ENCODE results near the gene KLHDC8A. TPM values are rescaled to one million over a fixed set of nuclear protein-coding genes. Genes with fewer than 3 reads are reported as not detected.

KLHDC8A gene
- total and polyA plus RNA-seq, 2 of the 13 experiments (the other 11 are each of a cell fraction or from before 2014, with no cell fraction given): not detected

- TF ChIP-seq SP140L (CRISPR knock-in tag; IDR thresholded peaks at IDR 0.05; ENCODE audit: borderline replicate concordance) (no peak), ZNF780A (CRISPR knock-in tag; IDR thresholded peaks at IDR 0.05) (no peak), ZNF484 (CRISPR knock-in tag; IDR thresholded peaks at IDR 0.05; ENCODE audit: borderline replicate concordance, low read depth) (no peak), PAXIP1 (CRISPR knock-in tag; conservative IDR thresholded peaks at IDR 0.05) (peak; percentile 82), NR2F6 (IDR thresholded peaks at IDR 0.05) (peak; percentile 88), NR2F6 (CRISPR knock-in tag; IDR thresholded peaks at IDR 0.05) (peak; percentile 96), ZNF318 (CRISPR knock-in tag; IDR thresholded peaks at IDR 0.05) (no peak; the same call in 1 of the 2 replicates), POLR2A (IDR thresholded peaks at IDR 0.05; ENCODE audit: insufficient read depth in 1 of 2, low read depth in 2 of 2, low read length in 2 of 2) (peak in 1 of 2 experiments; percentile 63; a peak in 2 of 4 replicates), ZNF280B (CRISPR knock-in tag; IDR thresholded peaks at IDR 0.05; ENCODE audit: borderline replicate concordance) (no peak), ZFP90 (CRISPR knock-in tag; IDR thresholded peaks at IDR 0.05; ENCODE audit: borderline replicate concordance) (no peak), HOMEZ (CRISPR knock-in tag; IDR thresholded peaks at IDR 0.05; ENCODE audit: low read depth) (no peak), RBFOX2 (IDR thresholded peaks at IDR 0.05; ENCODE audit: low read depth, low read length) (no peak), ZNF629 (CRISPR knock-in tag; conservative IDR thresholded peaks at IDR 0.05) (no peak), ZNF660 (CRISPR knock-in tag; IDR thresholded peaks at IDR 0.05; ENCODE audit: borderline replicate concordance, low read depth) (no peak)
Measured at GRCh38 chr1:205294175-205294917, 62.4 kb downstream of the KLHDC8A start (continued).

Measured in HepG2 (cell line).